ENCODE measurements around the gene NT5DC4.
"Not testable (repeated sequence)": the region's sequence is repeated elsewhere in the genome, so short reads cannot be mapped to it uniquely, and the experiment has no call there.

NT5DC4 gene

DNA sequence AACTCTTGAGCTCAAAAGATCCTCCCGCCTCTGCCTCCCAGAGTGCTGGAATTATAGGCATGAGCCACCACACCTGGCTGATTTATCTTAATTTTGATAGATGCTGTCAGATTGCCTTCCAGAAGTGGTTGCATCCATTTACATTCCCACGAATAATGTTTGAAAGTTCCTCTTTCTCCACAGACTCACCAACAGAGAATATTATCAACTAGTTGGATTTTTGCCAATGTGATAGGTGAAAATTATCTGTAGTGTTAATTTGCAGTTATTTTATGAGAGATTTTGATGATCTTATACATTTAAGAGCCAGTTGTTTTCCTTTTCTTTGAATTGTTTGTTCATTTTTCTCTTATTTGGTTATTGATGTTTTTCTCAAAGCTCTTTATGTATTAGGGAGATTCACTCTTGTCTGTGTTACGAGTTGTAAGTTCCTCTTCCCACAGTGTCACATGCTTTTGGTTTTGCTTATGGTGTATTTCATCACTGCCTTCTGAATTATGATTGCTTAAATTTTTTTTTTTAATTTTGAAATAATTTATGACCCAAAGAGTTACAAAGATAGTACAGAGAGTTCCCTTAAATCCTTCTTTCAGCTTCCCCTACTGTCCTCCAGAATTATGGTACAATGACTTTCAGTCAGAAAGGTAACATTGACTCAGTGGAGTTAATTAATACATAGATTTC lies 20.7 kb upstream of the NT5DC4 start:
- no peak for DNase-seq (ENCODE audit: low spot score)

DNA sequence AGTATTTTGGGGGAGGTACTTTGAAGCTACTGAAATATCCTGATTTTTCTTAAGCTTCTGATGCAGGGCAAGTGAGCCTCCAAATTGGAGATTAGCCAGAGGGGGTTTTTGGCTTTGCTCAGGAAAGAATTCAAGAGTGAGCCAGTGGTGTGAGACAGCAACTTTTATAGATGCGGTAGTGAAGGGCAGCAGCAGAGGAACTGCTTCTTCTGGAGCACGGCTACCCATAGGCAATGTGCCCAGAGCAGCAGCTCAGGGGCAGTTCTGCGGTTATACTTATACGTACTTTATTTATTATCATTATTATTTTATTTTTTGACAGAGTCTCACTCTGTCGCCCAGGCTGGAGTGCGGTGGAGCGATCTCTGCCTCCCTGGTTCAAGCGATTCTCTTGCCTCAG lies 19.8 kb upstream of the NT5DC4 start:
- no peak for DNase-seq (ENCODE audit: low spot score)

DNA sequence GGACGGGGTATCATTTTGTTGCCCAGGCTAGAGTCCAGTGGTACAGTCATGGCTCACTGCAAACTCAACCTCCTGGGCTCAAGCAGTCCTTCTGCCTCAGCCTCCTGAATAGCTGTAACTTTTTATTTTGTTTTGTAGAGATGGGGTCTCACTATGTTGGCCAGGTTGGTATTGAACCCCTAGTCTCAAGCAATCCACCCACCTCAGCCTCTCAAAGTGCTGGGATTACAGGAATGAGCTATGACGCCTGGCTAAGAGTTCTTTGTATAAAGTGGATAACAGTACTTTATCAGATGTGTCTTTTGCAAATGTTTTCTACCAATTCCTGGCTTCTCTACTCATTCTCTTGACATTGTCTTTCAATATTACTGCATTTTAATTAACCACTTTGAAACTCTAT lies 17.1 kb upstream of the NT5DC4 start:
- DNase-seq (ENCODE audit: low spot score) = no peak

DNA sequence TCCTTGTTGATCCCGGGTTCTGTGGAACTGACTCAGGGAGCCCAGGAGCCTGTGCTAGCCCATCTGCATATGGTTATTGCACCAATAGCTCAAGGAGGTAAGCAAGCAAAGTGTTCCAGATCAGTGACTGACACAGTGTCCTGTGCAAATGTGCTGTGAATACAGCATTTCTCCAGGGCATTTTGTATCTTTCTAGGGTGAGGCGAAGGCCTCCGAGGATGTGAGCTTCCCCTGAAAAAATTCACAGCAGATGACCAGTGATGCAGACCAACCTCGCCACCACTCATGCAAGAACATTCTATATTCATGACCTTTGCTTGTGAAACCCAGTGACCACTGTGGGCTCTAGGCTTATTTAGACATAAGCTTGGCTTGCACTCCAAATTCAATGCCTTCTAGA lies 15.2 kb upstream of the NT5DC4 start:
- no peak for DNase-seq (ENCODE audit: low spot score)

DNA sequence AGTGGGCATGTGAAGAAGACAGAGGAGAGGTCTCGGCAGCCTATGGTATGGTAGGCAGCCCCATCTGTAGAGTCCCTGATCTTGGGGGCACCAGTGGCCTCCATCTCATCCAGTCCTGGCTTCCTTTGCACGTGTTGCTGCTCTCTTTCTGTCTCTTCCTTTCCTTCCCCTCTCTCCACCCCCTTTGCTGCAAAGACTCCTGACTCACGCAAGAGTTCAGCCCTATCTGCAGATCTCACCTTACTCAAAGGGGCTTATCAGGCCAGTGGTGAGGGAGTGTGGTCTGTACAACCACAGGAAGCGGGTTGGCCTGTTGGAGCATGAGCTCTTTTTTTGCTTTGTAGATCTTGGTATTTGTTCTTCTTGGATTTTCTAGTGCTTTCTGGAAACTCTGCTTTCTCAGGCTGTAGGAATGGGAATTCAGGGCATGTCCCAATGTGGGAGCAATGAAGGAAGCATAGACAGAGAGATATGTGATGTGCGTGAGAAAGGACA lies 14.6 kb upstream of the NT5DC4 start:
- no peak for DNase-seq (ENCODE audit: low spot score)

DNA sequence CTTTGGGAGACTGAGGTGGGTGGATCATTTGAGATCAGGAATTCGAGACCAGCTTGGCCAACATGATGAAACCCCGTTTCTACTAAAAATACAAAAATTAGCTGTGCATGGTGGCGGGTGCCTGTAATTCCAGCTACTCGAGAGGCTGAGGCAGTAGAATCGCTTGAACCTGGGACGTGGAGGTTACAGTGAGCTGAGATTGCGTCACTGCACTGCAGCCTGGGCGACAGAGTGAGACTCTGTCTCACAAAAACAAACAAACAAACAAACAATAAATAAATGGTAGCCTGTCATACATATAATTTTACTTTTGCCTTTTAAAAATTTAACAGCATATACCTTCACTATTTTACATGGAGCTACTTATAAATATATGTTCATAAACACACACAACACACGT lies 13.9 kb upstream of the NT5DC4 start:
- not testable (repeated sequence) for DNase-seq (ENCODE audit: low spot score)

DNA sequence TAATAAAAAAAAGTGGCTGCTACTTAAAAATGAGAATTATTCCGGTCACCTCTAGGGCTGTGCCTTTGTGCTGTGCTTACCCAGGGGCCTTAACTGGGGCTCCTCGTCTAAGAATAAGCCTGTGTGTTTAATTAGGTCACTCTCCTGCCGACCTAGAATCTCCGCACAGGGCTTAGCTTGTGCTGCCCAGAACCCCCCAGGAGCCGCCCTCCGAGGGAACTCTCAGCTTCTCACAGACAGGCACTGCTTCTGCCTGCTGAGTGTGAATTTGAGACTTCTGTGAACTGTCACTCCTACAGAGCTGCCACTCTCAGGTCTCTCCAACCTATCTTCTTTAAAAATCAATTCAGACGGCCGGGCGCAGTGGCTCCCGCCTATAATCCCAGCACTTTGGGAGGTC lies 11.9 kb upstream of the NT5DC4 start:
- no peak for DNase-seq (ENCODE audit: low spot score)

DNA sequence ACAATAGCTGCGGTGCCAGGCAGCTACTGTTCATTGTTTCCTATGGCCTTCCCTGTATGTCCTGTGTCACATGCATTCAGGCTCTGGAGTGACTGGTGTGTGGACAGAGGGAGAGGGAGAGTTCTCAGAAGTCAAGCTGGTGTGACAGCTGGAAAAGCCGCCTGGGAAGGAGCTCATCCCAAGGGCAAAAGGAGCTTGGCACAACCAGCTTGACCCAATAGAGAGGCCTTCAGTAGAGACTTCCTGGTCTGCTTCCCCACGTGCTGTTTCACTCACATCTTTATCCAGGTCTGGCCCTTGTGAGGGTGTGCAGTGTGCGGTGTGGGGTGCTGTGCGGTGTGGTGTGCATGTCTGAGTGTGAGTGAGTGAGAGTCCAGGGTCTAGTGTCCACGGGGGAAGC lies 11.1 kb upstream of the NT5DC4 start:
- no peak for DNase-seq (ENCODE audit: low spot score)

DNA sequence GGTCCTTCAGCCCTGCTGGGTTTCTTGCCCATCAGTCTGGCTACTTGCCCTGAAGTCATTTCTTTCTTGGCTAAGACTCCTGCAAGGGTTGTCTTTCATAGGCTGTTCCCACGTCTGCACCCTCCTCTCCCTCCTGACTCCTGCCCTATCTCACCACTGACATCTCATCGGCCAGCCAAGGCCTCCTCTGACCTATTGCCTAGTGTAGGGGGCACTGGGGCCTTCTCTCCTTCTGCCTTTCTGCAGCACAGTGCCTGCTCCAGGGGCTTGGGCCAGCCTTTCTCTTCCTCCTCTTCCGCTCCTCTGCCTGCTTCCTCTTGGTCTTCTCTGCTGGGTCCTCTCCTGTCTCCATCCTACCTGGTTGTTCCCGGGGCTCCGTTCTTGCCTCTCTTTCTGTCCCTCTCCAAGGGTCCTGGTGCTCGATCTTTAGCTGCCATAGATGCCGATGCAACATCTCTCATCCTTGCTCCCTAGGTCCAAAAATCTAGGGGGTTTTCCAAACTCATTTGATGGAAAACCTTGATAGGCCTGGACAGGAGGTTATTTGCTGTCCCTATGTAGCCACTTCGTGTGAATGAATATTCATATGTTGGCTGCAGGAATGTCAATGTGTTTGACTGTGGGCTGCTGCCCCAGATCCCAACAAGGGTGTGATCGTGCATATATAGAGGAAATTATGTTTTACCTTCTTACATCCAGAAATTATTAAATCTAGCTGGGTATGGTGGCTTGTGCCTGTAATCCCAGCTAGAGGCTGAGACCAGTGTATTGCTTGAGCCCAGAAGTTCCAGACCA lies 9.7 kb upstream of the NT5DC4 start:
- no peak for DNase-seq (ENCODE audit: low spot score)

DNA sequence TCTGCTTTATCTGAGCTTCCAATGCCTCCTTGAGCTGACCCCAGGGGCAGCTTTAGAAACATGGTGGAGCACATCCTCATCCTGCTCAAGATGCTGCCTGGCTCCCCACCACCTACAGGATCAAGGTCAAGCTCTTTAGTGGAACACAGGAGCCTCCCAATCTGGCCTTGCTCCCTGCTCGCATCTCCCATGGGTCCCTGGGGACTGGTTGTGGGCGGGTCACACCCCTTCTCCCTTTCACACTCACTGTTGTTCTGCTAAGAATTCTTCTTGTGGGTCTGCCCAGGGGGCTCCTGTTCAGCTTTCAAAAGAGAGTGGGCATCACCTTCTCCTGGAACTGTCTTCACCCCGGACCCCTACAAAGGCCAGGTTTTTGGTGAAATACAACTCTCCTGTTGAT lies 8.4 kb upstream of the NT5DC4 start:
- no peak for DNase-seq (ENCODE audit: low spot score)

DNA sequence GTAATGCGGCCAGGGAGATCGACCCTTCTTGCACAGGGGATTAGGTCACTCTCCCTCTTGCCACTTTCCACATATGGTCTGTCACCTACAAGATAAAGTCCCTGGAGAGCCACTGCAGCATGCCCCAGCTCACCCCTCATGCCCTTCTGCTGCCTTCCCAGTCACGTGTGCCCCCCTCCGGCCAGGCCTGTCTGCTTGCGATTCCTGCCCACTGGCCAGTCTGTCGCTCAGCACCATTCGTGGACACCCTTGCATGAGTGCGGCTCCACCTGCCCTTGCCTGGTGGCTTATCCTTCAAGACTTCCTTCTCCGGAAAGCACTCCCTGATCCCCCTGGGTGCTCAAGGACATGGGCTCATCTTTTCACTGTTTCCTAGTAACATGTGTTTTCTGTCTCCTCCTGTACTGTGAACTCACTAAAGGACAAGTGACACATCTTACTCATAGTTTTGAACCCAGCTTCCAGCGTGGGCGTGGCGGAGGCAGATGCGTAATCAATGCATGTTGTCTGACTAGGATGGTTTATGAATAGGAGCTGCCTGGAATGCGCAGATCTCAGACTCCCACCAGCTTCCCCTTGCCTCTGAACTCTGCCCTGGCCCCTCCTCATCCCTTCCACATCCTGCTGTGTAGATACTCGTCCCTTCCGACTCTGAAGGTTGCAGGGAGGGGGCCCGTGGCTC lies 7.8 kb upstream of the NT5DC4 start:
- DNase-seq (ENCODE audit: low spot score) = no peak

DNA sequence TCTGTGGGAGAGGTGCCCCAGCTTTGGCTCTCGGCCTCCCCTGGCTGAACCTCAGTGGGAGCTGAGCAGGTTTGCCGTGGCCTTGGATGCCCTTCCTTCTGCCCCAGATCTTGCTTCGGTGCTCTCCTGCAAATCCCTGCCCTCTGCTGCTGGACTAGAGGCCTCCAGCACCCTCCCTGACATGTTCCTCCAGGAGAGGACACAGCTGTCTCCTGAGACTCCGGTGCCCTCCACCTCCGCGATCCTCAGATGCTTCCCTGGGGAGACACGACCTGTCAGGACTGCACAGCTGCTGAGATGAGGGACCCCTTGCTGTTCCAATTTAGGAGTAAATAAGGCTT lies 7.3 kb upstream of the NT5DC4 start:
- no peak for DNase-seq (ENCODE audit: low spot score)

DNA sequence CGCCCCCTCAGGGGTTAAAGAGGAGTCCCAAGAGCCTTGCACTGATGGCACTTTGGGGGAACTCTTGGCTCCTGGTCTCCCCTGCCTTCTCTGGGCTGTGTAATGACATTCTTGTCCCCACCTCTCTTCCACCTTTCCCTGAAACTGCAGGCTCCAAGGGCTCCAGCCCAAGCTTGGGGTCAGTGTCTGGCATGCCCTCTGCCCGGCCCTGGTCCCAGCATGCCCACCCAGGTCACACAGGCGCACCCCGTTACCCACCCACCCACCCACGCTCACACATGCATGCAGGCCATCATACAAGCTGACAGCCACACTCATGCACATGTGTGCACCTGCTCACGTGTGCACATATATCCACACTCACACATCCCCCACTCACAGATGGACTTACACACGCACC lies 6.9 kb upstream of the NT5DC4 start:
- no peak for DNase-seq (ENCODE audit: low spot score)

DNA sequence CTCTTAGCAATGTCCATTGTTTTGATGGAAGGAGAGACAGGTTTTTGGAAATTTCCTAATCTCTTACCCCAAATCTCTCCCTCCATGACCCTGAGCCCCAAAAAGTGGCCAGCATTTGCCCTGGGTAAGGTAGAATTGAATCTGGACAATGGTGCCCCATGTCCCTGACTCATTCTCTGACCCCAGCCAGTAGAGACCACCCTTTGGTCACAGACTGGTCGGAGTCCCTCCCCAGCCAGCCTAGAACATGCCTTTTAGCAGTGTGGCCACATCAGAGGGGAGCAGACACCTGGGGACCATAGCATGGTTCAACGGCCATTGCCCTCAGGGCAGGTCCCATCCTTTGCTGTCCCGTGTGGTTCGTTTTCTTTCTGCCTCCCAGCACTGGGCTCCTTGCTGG lies 6.5 kb upstream of the NT5DC4 start:
- DNase-seq (ENCODE audit: low spot score) = no peak

DNA sequence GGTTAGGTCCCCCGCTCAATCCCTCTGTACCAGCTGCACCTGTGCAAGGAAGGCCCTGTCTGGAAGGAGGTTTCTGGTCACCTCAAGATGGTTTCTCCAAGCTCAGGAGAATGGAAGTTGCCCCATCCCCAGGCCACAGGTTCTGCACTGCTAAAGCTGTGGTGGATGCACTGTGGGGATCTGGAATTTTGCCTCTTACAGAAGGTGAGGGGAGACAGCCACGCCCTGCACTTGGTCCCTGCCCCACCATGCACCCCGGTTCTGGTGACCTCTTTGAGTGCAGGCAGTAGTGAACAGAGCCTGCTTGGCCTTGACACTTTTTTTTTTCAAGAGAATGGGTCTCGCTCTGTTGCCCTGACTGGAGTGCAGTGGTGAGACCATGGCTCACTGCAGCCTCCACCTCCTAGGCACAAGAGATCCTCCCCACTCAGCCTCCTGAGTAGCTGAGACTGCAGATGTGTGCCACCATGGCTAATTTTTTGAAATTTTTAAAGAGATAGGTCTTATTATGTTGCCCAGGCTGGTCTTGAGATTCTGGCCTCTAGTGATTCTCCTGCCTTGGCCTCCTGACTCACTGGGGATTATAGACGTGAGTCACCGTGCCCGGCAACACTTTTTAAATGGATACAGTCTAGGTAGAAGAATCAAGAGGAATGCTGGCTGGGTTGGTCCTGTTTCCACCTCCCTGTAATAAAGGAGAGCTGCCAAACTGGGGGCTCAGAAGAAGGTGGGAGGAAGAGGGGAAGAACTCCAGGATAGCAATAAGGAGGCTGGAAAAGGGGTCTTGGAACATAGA lies 5.8 kb upstream of the NT5DC4 start:
- peak; percentile 43 for DNase-seq (ENCODE audit: low spot score)

DNA sequence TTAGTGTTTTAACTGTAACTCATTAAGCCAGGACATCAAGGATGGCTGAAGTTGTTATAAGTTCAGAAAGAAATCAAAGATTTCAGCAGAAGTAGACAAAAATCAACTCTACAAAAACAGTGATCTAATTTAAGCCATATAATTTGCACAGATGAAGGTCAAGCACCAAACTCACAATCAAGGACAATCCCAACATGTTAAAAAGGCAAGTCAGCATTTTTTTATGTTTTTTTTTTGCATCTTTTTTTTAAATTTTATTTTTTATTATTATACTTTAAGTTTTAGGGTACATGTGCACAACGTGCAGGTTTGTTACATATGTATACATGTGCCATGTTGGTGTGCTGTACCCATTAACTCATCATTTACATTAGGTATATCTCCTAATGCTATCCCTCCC lies 4.7 kb upstream of the NT5DC4 start:
- DNase-seq (ENCODE audit: low spot score) = not testable (repeated sequence)

DNA sequence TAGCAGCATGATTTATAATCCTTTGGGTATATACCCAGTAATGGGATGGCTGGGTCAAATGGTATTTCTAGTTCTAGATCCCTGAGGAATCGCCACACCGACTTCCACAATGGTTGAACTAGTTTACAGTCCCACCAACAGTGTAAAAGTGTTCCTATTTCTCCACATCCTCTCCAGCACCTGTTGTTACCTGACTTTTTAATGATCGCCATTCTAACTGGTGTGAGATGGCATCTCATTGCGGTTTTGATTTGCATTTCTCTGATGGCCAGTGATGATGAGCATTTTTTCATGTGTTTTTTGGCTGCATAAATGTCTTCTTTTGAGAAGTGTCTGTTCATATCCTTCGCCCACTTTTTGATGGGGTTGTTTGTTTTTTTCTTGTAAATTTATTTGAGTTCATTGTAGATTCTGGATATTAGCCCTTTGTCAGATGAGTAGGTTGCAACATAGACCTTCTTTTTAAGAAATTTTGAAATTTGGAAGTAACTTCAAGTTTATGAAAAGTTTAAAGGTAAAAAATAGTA lies 3.9 kb upstream of the NT5DC4 start:
- DNase-seq (ENCODE audit: low spot score) = not testable (repeated sequence)

DNA sequence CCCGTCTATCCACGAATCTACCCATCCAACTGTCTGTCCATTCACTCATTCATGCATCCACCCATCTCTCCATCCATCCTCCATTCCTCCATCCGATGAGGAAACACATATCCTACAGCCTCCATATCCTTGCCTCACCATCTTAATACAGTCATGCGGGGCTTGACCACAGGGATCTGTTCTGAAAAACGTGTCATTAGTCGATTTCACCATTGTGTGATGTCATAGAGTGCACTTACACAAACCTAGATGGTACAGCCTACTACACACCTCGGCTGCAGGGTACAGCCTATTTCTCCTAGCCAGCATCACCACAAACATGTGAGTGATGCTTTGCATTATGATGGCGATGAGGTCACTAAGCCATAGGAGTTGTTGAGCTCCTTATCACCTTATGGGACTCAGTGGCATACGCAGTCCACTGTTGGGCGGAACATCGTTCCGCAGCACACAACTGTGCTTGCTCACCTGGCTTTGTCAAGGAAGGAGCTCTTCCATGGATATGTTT lies 1.9 kb upstream of the NT5DC4 start:
- no peak for DNase-seq (ENCODE audit: low spot score)

DNA sequence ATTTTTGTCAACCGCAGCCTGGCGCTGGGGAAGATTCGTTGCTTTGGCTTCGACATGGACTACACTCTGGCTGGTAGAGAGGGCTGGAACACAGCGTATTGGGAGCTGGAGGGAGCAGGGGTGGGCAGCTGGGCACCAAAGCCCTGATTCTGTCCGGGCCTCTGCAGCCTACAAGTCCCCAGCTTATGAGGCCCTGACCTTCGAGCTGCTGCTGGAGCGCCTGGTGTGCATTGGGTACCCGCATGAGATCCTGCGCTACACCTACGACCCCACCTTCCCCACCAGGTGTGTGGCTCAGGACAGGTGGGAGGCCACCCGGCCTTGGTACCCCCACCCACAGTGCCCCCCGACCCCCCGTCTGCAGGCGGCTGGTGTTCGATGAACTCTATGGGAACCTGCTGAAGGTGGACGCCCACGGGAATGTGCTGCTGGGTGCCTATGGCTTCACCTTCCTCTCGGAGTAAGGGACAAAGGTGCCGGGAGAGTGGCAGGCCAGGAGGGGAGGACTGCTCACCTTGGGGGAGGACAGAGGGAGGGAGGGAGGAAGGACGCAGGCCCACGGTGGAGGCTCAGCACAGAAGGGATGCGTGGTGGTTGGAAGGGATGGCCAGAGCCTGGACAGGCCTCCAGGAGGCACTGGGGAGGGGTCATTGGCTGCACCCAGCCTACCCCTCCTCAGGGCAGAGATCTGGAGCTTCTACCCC lies 1.2 kb downstream of the NT5DC4 start:
- no peak for DNase-seq (ENCODE audit: low spot score)

DNA sequence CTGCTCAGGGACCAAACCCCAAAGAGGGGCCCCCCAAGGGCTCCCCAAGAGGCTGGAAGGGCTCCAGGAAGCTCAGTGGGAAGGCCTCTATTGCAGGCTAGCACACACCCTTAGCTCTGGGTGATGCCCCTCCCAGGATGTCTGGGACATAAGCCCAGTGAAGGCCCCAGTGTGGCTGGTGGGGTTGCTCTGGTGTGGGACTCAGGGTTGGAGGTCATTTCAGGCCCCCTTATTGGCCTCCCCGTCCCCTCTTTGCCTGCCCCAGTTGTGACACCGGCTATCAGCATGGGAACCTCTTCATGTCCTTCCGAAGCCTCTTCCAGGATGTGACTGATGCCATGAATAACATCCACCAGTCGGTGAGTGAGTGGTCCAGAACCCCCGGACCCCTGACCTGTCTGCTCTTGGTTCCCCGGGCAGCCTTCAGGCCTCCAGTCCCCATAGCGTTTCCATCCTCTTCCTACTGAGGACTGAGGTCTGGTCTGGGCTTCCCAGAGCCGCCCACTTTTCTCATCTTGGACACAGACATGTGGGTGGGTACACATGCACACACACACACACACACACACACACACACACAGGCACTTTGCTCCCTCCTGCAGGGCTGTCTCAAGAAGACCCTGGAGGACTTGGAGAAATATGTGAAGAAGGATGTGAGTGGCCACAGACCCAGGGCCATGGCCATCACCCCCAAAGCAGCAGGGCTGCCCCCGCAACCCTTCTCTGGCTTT lies 2.2 kb downstream of the NT5DC4 start:
- DNase-seq (ENCODE audit: low spot score) = no peak

DNA sequence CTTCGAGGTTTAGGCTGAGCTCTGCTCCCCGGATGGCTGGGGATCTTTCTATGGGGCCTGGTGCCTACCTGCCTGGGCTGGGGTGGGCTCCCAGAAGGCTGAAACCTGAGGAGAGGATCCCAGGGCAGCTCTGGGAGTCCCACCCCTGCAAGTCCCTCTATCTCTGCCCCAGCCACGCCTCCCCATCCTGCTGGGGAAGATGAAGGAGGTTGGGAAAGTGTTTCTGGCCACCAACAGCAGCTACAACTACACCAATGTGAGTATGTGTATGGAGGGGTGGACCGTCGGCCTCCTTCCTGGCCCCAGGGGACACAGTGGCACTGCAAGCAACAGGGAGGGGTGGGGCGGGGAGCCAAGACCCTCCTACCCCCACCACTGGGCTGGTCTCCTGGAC lies 2.7 kb downstream of the NT5DC4 start:
- DNase-seq (ENCODE audit: low spot score) = no peak

Measured in LoVo (cell line).